H9 (cell line): ENCODE results near the gene PHETA1. TPM values are rescaled to one million over a fixed set of nuclear protein-coding genes. Genes with fewer than 3 reads are reported as not detected.

ENCODE experiments used
- DNase-seq: peaks from one replicate; pipeline ENCODE4 v3.0.0-alpha.2; 2017
- H2AFZ ChIP-seq: one replicate; pipeline ENCODE4 v1.6.1; 2013; ENCODE audit warnings: mild to moderate bottlenecking, low read length, control low read depth, moderate library complexity
- H2AK5ac ChIP-seq: 2 replicates; pipeline ENCODE4 v1.6.1; 2013; ENCODE audit warnings: low read length, control low read depth, mixed read lengths; ENCODE audit not compliant: insufficient read length
- H2BK120ac ChIP-seq: one replicate; pipeline ENCODE4 v1.6.1; 2013; ENCODE audit warnings: low read depth, mild to moderate bottlenecking, low read length, control low read depth, inconsistent platforms; ENCODE audit not compliant: poor library complexity, severe bottlenecking
- H2BK12ac ChIP-seq: 2 replicates; pipeline ENCODE4 v1.6.1; 2013; ENCODE audit warnings: low read length, control low read depth, mixed read lengths, low read depth; ENCODE audit not compliant: insufficient read length
- H2BK15ac ChIP-seq: 2 replicates; pipeline ENCODE4 v1.6.1; 2013; ENCODE audit warnings: low read depth, low read length, control low read depth
- H2BK20ac ChIP-seq: one replicate; pipeline ENCODE4 v1.6.1; 2013; ENCODE audit warnings: low read depth, mild to moderate bottlenecking, low read length, control low read depth, inconsistent platforms; ENCODE audit not compliant: poor library complexity, severe bottlenecking
- H2BK5ac ChIP-seq: 2 replicates; pipeline ENCODE4 v1.6.1; 2013; ENCODE audit warnings: low read length, control low read depth, mixed read lengths; ENCODE audit not compliant: insufficient read length
- H3K14ac ChIP-seq: 2 replicates; pipeline ENCODE4 v1.6.1; 2013; ENCODE audit warnings: low read length, control low read depth; ENCODE audit not compliant: insufficient read depth
- H3K18ac ChIP-seq: 2 replicates; pipeline ENCODE4 v1.6.1; 2013; ENCODE audit warnings: low read depth, mild to moderate bottlenecking, mixed read lengths, low read length, control low read depth; ENCODE audit not compliant: insufficient read length
- H3K23ac ChIP-seq: 2 replicates; pipeline ENCODE4 v1.6.1; 2013; ENCODE audit warnings: low read length, control low read depth, mixed read lengths, low read depth; ENCODE audit not compliant: insufficient read length
- H3K23me2 ChIP-seq: 2 replicates; pipeline ENCODE4 v1.6.1; 2013; ENCODE audit warnings: low read depth, mild to moderate bottlenecking, mixed read lengths, low read length, control low read depth; ENCODE audit not compliant: insufficient read length, poor library complexity, severe bottlenecking
- H3K27ac ChIP-seq: 2 replicates; pipeline ENCODE4 v1.5.1; 2013; ENCODE audit warnings: low read length, control low read depth, mixed read lengths, low read depth; ENCODE audit not compliant: insufficient read length
- H3K27me3 ChIP-seq: 2 replicates; pipeline ENCODE4 v1.6.1; 2013; ENCODE audit warnings: low read length, control low read depth, inconsistent platforms; ENCODE audit not compliant: insufficient read depth
- H3K4ac ChIP-seq: 2 replicates; pipeline ENCODE4 v1.6.1; 2013; ENCODE audit warnings: low read depth, mild to moderate bottlenecking, control low read depth, inconsistent platforms, low read length, moderate library complexity
- H3K4me1 ChIP-seq: 2 replicates; pipeline ENCODE4 v1.6.1; 2013; ENCODE audit warnings: low read length, control low read depth, inconsistent platforms; ENCODE audit not compliant: insufficient read depth
- H3K4me2 ChIP-seq: 2 replicates; pipeline ENCODE4 v1.6.1; 2013; ENCODE audit warnings: low read length, control low read depth, mixed read lengths; ENCODE audit not compliant: insufficient read length, insufficient read depth
- H3K56ac ChIP-seq: 2 replicates; pipeline ENCODE4 v1.6.1; 2013; ENCODE audit warnings: low read depth, mild to moderate bottlenecking, mixed read lengths, low read length, control low read depth; ENCODE audit not compliant: insufficient read length
- H3K79me1 ChIP-seq: 2 replicates; pipeline ENCODE4 v1.6.1; 2013; ENCODE audit warnings: low read depth, mild to moderate bottlenecking, moderate library complexity, low read length, control low read depth, inconsistent platforms; ENCODE audit not compliant: insufficient read depth, poor library complexity, severe bottlenecking
- H3K79me2 ChIP-seq: 2 replicates; pipeline ENCODE4 v1.6.1; 2013; ENCODE audit warnings: low read length, control low read depth, inconsistent platforms; ENCODE audit not compliant: insufficient read depth
- H3K9ac ChIP-seq: 2 replicates; pipeline ENCODE4 v1.6.1; 2013; ENCODE audit warnings: low read length, control low read depth, mixed read lengths; ENCODE audit not compliant: insufficient read length; ENCODE audit errors: extremely low read depth
- H3K9me3 ChIP-seq: one replicate; pipeline ENCODE4 v1.6.1; 2013; ENCODE audit warnings: low read depth, low read length, inconsistent platforms; ENCODE audit not compliant: control insufficient read depth
- H3T11ph ChIP-seq: one replicate; pipeline ENCODE4 v1.6.1; 2013; ENCODE audit warnings: mild to moderate bottlenecking, low read length, control low read depth, inconsistent platforms
- H4K20me1 ChIP-seq: one replicate; pipeline ENCODE4 v1.6.1; 2013; ENCODE audit not compliant: control insufficient read depth, insufficient read length, insufficient read depth
- H4K5ac ChIP-seq: 2 replicates; pipeline ENCODE4 v1.6.1; 2013; ENCODE audit warnings: low read depth, mild to moderate bottlenecking, mixed read lengths, low read length, control low read depth; ENCODE audit not compliant: insufficient read length
- H4K8ac ChIP-seq: replicated peaks from 2 replicates; pipeline ENCODE4 v1.6.1; 2013; ENCODE audit warnings: low read length, control low read depth, mixed read lengths, low read depth; ENCODE audit not compliant: insufficient read length
- H4K91ac ChIP-seq: 2 replicates; pipeline ENCODE4 v1.6.1; 2013; ENCODE audit warnings: low read depth, mild to moderate bottlenecking, moderate library complexity, mixed read lengths, low read length, control low read depth; ENCODE audit not compliant: insufficient read length
- H3K27ac Mint-ChIP-seq, 3 experiments: 2 replicates in 2 of 3; 3 replicates in 1 of 3; pipeline ENCODE4 v1.8.0; 2020 to 2021; ENCODE audit warnings: mixed read lengths in 3 of 3, mild to moderate bottlenecking in 1 of 3, moderate library complexity in 1 of 3
- H3K27me3 Mint-ChIP-seq: 2 replicates; pipeline ENCODE4 v1.8.0; 2021; ENCODE audit warnings: low read depth, mild to moderate bottlenecking, moderate library complexity, mixed read lengths
- H3K36me3 Mint-ChIP-seq, 3 experiments: 2 replicates in 2 of 3; 3 replicates in 1 of 3; pipeline ENCODE4 v1.8.0; 2020 to 2021; ENCODE audit warnings: low read depth in 3 of 3, mixed read lengths in 3 of 3; ENCODE audit not compliant: insufficient read depth in 1 of 3
- H3K4me1 Mint-ChIP-seq, 2 experiments: 2 replicates each; pipeline ENCODE4 v1.8.0; 2020; ENCODE audit warnings: mixed read lengths in 2 of 2
- H3K4me3 Mint-ChIP-seq, 2 experiments: 2 replicates in 1 of 2; 3 replicates in 1 of 2; pipeline ENCODE4 v1.8.0; 2020 to 2021; ENCODE audit warnings: mild to moderate bottlenecking in 2 of 2, mixed read lengths in 2 of 2, moderate library complexity in 1 of 2
- H3K9me3 Mint-ChIP-seq, 2 experiments: 2 replicates in 1 of 2; 3 replicates in 1 of 2; pipeline ENCODE4 v1.8.0; 2020; ENCODE audit warnings: mild to moderate bottlenecking in 2 of 2, mixed read lengths in 2 of 2, moderate library complexity in 1 of 2
- WGBS: extraction: QIAGEN DNeasy Blood & Tissue Kit; methylation state at CpG from one replicate; pipeline ENCODE4 v1.1.7; 2013; ENCODE audit warnings: missing lambda C conversion rate, low lambda C conversion rate, mixed read lengths; ENCODE audit not compliant: insufficient read length; ENCODE audit errors: extremely low coverage; 5-methylcytosine and 5-hydroxymethylcytosine counted together
- total RNA-seq: library from RNA; stranded (reverse); gene quantifications from 2 replicates; pipeline ENCODE4 v1.2.1, GENCODE V29; 2021
- TF ChIP-seq, protein P1 (sequence below): fragments of 200-600 bp; sonication (generic); conservative IDR thresholded peaks from 3 replicates; pipeline ENCODE4 v1.8.0; 2021; ENCODE audit warnings: antibody characterized with exemption, mild to moderate bottlenecking

Gene PHETA1
- total RNA-seq, 1 experiment from 2014 or later, result 13.1 TPM

DNA sequence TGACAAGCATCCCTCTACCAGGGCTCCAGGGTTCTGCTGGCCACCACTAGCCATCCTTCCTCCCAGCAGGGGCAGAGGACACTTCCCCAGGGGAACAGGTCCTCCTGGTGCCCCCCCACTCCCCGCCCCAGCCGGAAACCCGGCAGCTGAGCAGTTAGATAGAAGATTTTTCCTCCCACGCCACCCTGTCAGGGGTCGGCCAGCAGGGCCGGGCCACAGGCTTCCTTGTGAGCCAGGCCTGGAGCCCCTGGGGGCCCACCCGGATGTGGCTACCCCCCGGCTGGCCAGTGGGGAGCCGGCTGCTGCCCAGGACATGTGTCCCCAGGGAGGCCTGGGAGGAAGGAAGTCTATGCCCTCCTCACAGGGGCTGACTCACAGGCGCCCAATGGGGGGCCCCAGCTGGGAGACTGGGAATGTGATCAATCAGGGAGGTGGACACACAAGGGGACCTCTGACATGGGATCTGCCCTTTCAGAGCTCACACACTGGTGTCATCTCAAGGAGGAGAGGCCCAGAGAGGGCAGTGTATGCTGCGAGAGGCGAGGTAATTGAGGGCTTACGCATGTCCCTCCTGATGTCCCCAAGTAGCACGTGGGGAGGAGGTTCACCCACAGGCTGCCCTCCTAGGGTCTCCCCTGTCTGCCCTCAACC is 41.0 kb upstream of the PHETA1 start:
- Mint-ChIP-seq H3K4me3 (no peak overlapping the region; a peak in 1 of 5 replicates), H3K36me3 (peaks cover 0 to 1% (median 0%) of the 10 kb centered on the region in 3 experiments; a peak in 1 of 7 replicates), H3K27ac (peak overlapping the region in 2 of 3 experiments; percentile 31 to 53; a peak in 2 of 7 replicates), H3K27me3 (no peaks in the 10 kb centered on the region; the same call in 1 of the 2 replicates), H3K4me1 (peaks cover 59 to 69% of the 10 kb centered on the region in 2 experiments), H3K9me3 (no peaks in the 10 kb centered on the region)
- Histone ChIP-seq H3K4me2 (no peak overlapping the region), H4K20me1 (no peaks in the 10 kb centered on the region), H3K79me1 (peaks cover 8% of the 10 kb centered on the region), H3K27ac (no peak overlapping the region), H3K4me1 (peaks cover 6% of the 10 kb centered on the region), H3K4ac (no peak overlapping the region), H3K9me3 (no peaks in the 10 kb centered on the region), H3K14ac (no peak overlapping the region), H4K91ac (no peak overlapping the region), H2BK15ac (no peak overlapping the region), H3T11ph (no peak overlapping the region), H3K9ac (no peak overlapping the region), H2BK120ac (no peak overlapping the region), H2BK12ac (no peak overlapping the region), H2AK5ac (no peak overlapping the region), H3K23me2 (peaks cover 13% of the 10 kb centered on the region), H3K23ac (no peak overlapping the region), H4K8ac (no peak overlapping the region), H3K27me3 (no peaks in the 10 kb centered on the region), H4K5ac (no peak overlapping the region), H3K56ac (no peak overlapping the region), H2BK5ac (no peak overlapping the region), H2BK20ac (no peak overlapping the region), H2AFZ (no peak overlapping the region), H3K79me2 (peaks cover 52% of the 10 kb centered on the region; the same call in 1 of the 2 replicates), H3K18ac (no peak overlapping the region)
- WGBS, result no CpG with 5 or more reads among the region's 14 CpGs
- TF ChIP-seq, protein P1, sequence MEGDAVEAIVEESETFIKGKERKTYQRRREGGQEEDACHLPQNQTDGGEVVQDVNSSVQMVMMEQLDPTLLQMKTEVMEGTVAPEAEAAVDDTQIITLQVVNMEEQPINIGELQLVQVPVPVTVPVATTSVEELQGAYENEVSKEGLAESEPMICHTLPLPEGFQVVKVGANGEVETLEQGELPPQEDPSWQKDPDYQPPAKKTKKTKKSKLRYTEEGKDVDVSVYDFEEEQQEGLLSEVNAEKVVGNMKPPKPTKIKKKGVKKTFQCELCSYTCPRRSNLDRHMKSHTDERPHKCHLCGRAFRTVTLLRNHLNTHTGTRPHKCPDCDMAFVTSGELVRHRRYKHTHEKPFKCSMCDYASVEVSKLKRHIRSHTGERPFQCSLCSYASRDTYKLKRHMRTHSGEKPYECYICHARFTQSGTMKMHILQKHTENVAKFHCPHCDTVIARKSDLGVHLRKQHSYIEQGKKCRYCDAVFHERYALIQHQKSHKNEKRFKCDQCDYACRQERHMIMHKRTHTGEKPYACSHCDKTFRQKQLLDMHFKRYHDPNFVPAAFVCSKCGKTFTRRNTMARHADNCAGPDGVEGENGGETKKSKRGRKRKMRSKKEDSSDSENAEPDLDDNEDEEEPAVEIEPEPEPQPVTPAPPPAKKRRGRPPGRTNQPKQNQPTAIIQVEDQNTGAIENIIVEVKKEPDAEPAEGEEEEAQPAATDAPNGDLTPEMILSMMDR, result no peak
- DNase-seq, result peak; percentile 63
